Right atrium auricular region (tissue), 2 donors: ENCODE results near the gene DAB1. TPM values are rescaled to one million over a fixed set of nuclear protein-coding genes. Genes with fewer than 3 reads are reported as not detected.

Source experiments
- DNase-seq: peaks from one replicate; pipeline ENCODE4 v3.0.0-alpha.2; 2019; ENCODE audit warnings: low spot score
- H3K27ac ChIP-seq, 2 donors: fragments of 200-600 bp; sonication (generic); 1 replicate in 1 of 2; 2 replicates in 1 of 2; pipeline ENCODE4 v1.5.1; 2016 to 2019
- H3K27me3 ChIP-seq, 2 donors: fragments of 200-600 bp; sonication (generic); one replicate each; pipeline versions ENCODE4 v1.5.1 to v1.6.0; 2017 to 2019
- H3K36me3 ChIP-seq: fragments of 200-600 bp; sonication (generic); one replicate; pipeline ENCODE4 v1.5.1; 2016
- H3K4me1 ChIP-seq, 2 donors: fragments of 200-600 bp; sonication (generic); one replicate each; pipeline versions ENCODE4 v1.5.1 to v1.6.0; 2017 to 2019
- H3K4me3 ChIP-seq, 2 donors: fragments of 200-600 bp; sonication (generic); 1 replicate in 1 of 2; 2 replicates in 1 of 2; pipeline ENCODE4 v1.5.1; 2017 to 2019; ENCODE audit warnings: mild to moderate bottlenecking in 1 of 2, moderate library complexity in 1 of 2
- H3K9me3 ChIP-seq, 2 donors: fragments of 200-600 bp; sonication (generic); one replicate each; pipeline ENCODE4 v1.5.1; 2019
- total RNA-seq, 2 donors: library from RNA; depleted of rRNA; stranded (reverse); fragments of >200 nt; gene quantifications; one replicate each; pipeline ENCODE4 v1.1.0, GENCODE V29; 2016
- TF ChIP-seq, protein P1 (sequence below), 2 donors: fragments of 200-600 bp; sonication (generic); IDR thresholded peaks; one replicate each; pipeline ENCODE4 v1.5.1; 2019; ENCODE audit warnings: antibody characterized with exemption in 2 of 2

DAB1 gene
- total RNA-seq, 2 donors from 2014 or later, result 0.19 to 3.3 TPM

DNA sequence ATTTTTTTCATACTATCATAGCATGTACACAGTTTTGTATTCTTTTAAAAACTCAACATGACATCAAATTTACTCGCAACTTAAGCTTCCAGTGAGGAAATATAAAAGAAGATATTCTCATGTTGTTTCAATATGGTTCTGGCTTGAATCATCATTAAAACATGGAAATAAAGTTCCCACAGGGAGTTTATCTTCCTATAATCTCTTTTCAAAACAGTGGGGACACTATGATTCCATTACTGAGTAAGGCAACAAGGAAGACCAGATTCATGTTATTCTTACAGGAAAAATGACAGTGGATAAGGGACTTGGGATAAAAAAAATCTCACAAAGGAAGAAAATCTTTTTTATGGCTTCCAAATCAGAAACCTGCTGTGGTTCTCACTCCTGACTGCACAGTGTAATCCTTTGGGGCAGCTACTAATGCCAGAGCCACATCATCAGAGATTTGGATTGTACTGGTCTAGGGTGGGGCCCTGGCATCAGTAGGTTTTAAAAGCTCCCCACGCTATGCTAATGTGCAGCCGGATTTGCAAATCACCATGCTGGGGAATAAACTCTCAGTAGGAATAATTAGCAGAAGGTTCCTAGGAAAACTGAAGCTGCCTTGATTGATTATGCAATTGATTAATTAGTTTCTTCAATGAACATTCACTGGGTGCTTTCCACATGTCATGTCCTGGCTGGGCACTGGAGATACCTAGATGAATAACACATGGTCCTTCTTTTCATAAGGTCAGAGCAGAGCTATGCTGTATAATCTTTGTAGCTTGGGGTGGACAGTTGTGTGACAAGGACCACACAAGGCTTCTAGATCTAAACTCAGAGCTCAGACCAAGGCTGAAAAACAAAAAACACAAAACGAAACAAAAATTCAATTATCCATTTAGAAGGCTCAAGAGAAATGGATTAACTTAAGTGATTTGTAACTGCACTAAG, 386.9 kb downstream of the DAB1 start:
- Histone ChIP-seq H3K27ac (no peak overlapping the region), H3K9me3 (no peaks in the 10 kb centered on the region), H3K4me1 (no peaks in the 10 kb centered on the region), H3K4me3 (no peak overlapping the region), H3K27me3 (no peaks in the 10 kb centered on the region), H3K36me3 (no peaks in the 10 kb centered on the region)
- TF ChIP-seq, protein P1, sequence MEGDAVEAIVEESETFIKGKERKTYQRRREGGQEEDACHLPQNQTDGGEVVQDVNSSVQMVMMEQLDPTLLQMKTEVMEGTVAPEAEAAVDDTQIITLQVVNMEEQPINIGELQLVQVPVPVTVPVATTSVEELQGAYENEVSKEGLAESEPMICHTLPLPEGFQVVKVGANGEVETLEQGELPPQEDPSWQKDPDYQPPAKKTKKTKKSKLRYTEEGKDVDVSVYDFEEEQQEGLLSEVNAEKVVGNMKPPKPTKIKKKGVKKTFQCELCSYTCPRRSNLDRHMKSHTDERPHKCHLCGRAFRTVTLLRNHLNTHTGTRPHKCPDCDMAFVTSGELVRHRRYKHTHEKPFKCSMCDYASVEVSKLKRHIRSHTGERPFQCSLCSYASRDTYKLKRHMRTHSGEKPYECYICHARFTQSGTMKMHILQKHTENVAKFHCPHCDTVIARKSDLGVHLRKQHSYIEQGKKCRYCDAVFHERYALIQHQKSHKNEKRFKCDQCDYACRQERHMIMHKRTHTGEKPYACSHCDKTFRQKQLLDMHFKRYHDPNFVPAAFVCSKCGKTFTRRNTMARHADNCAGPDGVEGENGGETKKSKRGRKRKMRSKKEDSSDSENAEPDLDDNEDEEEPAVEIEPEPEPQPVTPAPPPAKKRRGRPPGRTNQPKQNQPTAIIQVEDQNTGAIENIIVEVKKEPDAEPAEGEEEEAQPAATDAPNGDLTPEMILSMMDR (IDR thresholded peaks at IDR 0.05), result no peak
- DNase-seq, result no peak

DNA sequence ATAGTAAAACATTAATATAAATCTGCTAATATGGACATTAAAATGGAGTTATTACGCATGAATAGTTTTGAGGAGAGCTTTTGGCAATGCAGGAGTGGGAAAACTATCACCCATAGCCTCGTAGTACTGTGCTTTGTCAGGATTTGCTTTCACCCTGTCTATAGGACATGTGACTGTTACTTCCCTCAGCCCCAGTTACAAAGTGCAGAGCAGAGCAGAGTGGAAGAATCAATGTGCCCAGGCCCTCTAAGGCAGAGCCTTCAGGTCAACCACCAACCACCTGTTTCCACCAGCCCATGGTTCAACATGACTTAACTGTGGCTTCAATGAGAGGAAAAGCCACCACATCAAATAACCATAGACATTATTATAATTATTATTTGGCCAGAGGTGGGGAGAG, 389.1 kb downstream of the DAB1 start:
- no peak overlapping the region for H3K4me3 ChIP-seq
- H3K9me3 ChIP-seq, result no peaks in the 10 kb centered on the region
- H3K4me1 ChIP-seq, result no peaks in the 10 kb centered on the region
- no peak for DNase-seq
- H3K27ac ChIP-seq, result no peak overlapping the region
- TF ChIP-seq, protein P1 (IDR thresholded peaks at IDR 0.05), result no peak
- H3K27me3 ChIP-seq, result no peaks in the 10 kb centered on the region
- no peaks in the 10 kb centered on the region for H3K36me3 ChIP-seq

DNA sequence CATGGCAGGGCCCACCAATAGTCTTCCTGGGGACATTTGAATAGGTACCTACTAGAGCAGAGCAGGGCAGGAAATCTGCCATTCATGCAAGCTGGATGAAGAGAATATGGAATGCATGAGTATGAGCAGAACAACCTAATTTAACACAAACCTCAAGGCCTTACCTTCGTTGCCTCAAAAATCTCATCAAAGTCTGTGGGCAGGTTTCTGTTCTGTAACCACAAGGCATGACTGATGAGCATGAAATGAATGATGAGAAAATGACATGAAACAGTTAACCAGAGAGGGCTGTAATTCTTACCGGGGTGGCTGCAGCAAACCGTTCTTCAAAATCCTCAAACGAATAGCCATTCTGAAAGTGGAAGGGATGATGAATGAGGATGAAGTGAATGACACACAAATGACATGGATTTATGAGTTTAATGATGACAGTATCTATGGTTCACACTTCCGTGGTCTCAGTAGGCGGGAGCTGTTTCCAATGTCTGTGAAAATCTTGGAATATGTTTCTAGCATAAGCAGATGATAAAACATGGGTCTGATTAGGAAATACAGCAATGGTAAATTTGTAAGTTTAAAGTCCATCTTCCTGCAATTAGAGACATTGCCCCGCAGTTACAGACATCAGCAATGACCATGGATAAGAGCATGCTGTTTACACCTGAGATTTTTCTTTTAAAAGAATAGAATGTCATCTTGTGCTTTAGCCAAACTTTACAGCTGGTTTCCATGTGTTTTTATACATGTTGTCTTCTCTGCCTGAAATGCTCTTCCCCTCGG, 390.4 kb downstream of the DAB1 start:
- no peak overlapping the region for H3K4me3 ChIP-seq
- TF ChIP-seq, protein P1 (IDR thresholded peaks at IDR 0.05), result no peak
- DNase-seq, result no peak

DNA sequence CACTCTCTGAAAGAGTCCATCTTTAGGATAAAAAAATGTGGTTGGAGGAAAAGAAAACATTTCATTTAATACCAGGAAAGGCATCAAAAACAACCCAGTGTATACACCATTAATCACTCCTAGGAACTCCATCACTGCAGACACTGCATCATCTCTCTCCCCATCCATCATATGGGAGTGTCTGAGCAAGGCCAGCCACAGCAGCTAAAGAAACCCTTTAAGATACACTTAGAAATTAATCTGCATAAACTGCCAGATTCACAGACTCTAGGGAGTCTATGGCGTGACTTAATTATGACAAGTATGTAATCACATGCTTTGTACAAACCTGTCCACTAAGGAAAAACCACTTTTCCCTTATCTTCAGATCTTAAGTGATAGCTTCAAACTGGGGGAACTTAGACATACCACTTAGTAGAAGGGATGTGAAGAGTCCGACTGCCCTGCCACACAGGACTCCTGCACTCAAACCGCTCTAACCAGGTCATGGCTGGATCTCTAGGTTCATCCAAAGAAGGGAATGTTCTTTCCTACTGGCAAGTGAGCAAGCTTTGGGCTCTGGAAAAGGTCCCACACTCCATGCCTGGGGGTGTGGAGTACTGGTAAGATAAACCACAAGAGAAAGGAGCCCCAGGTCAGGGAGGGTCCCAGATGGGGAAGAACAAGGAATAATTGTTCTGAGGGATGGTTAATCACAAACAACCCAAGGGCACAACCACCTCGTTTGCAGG, 397.1 kb downstream of the DAB1 start:
- Histone ChIP-seq H3K4me3 (no peak overlapping the region), H3K36me3 (no peaks in the 10 kb centered on the region), H3K27me3 (no peaks in the 10 kb centered on the region), H3K27ac (no peak overlapping the region), H3K9me3 (no peaks in the 10 kb centered on the region), H3K4me1 (no peaks in the 10 kb centered on the region)
- no peak for DNase-seq
- TF ChIP-seq, protein P1 (IDR thresholded peaks at IDR 0.05), result no peak

More for the DNA sequence above, 390.4 kb downstream of the DAB1 start:
- Histone ChIP-seq H3K27me3 (no peaks in the 10 kb centered on the region), H3K27ac (no peak overlapping the region), H3K36me3 (no peaks in the 10 kb centered on the region), H3K4me1 (no peaks in the 10 kb centered on the region), H3K9me3 (no peaks in the 10 kb centered on the region)

DNA sequence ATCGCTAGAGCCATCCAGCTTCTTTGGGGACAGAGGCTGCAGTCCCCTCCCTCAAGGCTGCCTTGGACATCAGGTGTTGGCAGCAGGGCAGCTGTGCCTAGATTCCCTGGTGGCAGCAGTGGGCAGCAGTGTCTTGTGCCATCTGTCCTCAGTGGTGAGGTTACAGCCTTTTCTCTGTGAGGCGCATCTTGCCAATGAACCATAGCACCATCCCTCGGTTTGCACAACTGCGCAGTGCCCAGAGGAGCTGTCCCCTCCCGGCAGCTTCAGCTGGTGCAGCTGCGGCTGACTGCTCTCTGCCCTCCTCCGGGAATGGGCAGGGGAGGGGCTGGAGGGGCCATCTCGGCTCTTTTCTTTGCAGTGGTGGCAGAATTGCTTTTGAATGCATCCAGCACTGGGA, 399.0 kb downstream of the DAB1 start:
- Histone ChIP-seq H3K4me1 (no peaks in the 10 kb centered on the region), H3K27ac (no peak overlapping the region), H3K27me3 (no peaks in the 10 kb centered on the region), H3K36me3 (no peaks in the 10 kb centered on the region), H3K9me3 (no peaks in the 10 kb centered on the region), H3K4me3 (no peak overlapping the region)
- DNase-seq, result no peak
- TF ChIP-seq, protein P1 (IDR thresholded peaks at IDR 0.05), result no peak
